GM12878 (cell line): ENCODE data around the gene PDCD1LG2.

Source experiments
- CTCF ChIP-seq, 3 experiments: IDR thresholded peaks in 2 of 3; conservative IDR thresholded peaks in 1 of 3; 2 replicates each; pipeline ENCODE4 v1.5.1; 2011; ENCODE audit warnings: low read depth in 3 of 3, low read length in 3 of 3, mild to moderate bottlenecking in 3 of 3, control low read depth in 2 of 3, moderate library complexity in 2 of 3, inconsistent platforms in 1 of 3, mixed read lengths in 1 of 3; ENCODE audit not compliant: control insufficient read depth in 2 of 3, insufficient read depth in 1 of 3; ENCODE audit errors: extremely low read depth in 1 of 3
- EZH2 ChIP-seq: IDR thresholded peaks from 2 replicates; pipeline ENCODE4 v1.6.1; 2012; ENCODE audit warnings: low read depth, mild to moderate bottlenecking, control low read depth, inconsistent platforms, low read length, borderline replicate concordance; ENCODE audit not compliant: control insufficient read depth
- JUNB ChIP-seq: IDR thresholded peaks from 2 replicates; pipeline ENCODE4 v1.6.1; 2016; ENCODE audit warnings: antibody characterized with exemption, mild to moderate bottlenecking
- MLLT1 ChIP-seq: fragments of 450-650 bp; IDR thresholded peaks from 2 replicates; pipeline ENCODE4 v1.6.1; 2016; ENCODE audit warnings: mild to moderate bottlenecking
- PML ChIP-seq: IDR thresholded peaks from 2 replicates; pipeline ENCODE4 v1.6.1; 2012; ENCODE audit warnings: low read length, inconsistent platforms
- POLR2A ChIP-seq: IDR thresholded peaks from 2 replicates; pipeline ENCODE4 v1.6.1; 2011; ENCODE audit warnings: low read depth, mild to moderate bottlenecking, low read length
- RAD51 ChIP-seq: fragments of 450-650 bp; IDR thresholded peaks from 2 replicates; pipeline ENCODE4 v1.6.1; 2016; ENCODE audit warnings: moderate library complexity, mild to moderate bottlenecking, inconsistent platforms
- RFX5 ChIP-seq: IDR thresholded peaks from 2 replicates; pipeline ENCODE4 v1.6.1; 2011; ENCODE audit warnings: low read depth, low read length, improper control_type of control experiment
- TCF12 ChIP-seq: IDR thresholded peaks from 2 replicates; pipeline ENCODE4 v1.6.1; 2011; ENCODE audit warnings: low read depth, mild to moderate bottlenecking, low read length
- TF ChIP-seq, protein P1 (sequence below): IDR thresholded peaks from 2 replicates; pipeline ENCODE4 v1.6.1; 2011; ENCODE audit warnings: low read depth, low read length, improper control_type of control experiment, borderline replicate concordance

DNA sequence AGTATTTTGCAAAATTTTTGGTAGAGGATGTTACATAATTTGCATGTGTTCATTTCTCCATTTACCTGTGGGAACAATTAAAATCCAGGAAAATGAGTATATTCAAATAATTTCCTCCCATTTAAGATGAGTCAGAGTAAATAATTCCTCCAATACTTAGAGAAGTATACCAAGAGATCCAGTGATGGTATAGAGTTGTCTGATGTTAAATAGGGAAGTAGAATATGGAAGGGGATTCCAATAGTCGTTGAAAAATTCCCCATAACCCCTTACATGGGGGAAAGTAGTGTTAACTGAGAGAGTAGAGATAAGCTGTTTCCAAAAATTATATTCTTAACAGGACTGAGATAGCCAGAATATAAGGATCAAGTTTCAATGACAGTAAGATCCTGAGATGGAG lies 44.3 kb upstream of the PDCD1LG2 start:
- TF ChIP-seq RAD51, result no peak
- TF ChIP-seq CTCF (IDR thresholded peaks at IDR 0.05 in 2 of 3, conservative IDR thresholded peaks at IDR 0.05 in 1 of 3; ENCODE audit: control insufficient read depth in 2 of 3, extremely low read depth in 1 of 3, insufficient read depth in 1 of 3, low read depth in 3 of 3, low read length in 3 of 3), result no peak
- no peak for TF ChIP-seq MLLT1
- TF ChIP-seq PML, result no peak
- TF ChIP-seq, protein P1, sequence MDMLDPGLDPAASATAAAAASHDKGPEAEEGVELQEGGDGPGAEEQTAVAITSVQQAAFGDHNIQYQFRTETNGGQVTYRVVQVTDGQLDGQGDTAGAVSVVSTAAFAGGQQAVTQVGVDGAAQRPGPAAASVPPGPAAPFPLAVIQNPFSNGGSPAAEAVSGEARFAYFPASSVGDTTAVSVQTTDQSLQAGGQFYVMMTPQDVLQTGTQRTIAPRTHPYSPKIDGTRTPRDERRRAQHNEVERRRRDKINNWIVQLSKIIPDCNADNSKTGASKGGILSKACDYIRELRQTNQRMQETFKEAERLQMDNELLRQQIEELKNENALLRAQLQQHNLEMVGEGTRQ, result no peak
- no peak for TF ChIP-seq TCF12
- no peak for TF ChIP-seq JUNB
- no peak for TF ChIP-seq EZH2
- TF ChIP-seq POLR2A, result no peak
- no peak for TF ChIP-seq RFX5
